G401 (cell line): ENCODE results near the gene HOXD8. TPM values are rescaled to one million over a fixed set of nuclear protein-coding genes. Genes with fewer than 3 reads are reported as not detected.

Experiments used
- DNase-seq: peaks from one replicate; pipeline ENCODE4 v3.0.0-alpha.2; 2015; ENCODE audit warnings: low spot score
- in situ Hi-C: cut with HindIII; loops from 2 replicates; pipeline ENCODE4 v1.10.0; 2016; ENCODE audit warnings: low sequenced_read_pairs, mixed read lengths
- total RNA-seq: library from RNA; depleted of rRNA; stranded (reverse); fragments of >200 nt; shearing (Covaris generic); gene quantifications from 2 replicates; pipeline ENCODE4 v1.2.3, GENCODE V29; 2014

HOXD8 gene
- total RNA-seq, 1 experiment from 2014 or later = 4.2 TPM

- DNase-seq = no peak
- in situ Hi-C loops = no loop called here
Measured at GRCh38 chr2:176124947-176125771, 4.3 kb upstream of the HOXD8 start.

GRCh38 chr2:176125772-176126054, 3.8 kb upstream of the HOXD8 start:
- no peak for DNase-seq
- in situ Hi-C loops = no loop called here

GRCh38 chr2:176126929-176127773, 2.4 kb upstream of the HOXD8 start:
- in situ Hi-C loops = no loop called here
- peak; percentile 66 for DNase-seq

GRCh38 chr2:176127774-176128072, 1.8 kb upstream of the HOXD8 start:
- DNase-seq = no peak
- in situ Hi-C loops = no loop called here

GRCh38 chr2:176128172-176128981, 1.1 kb upstream of the HOXD8 start:
- no peak for DNase-seq
- in situ Hi-C loops = no loop called here

GRCh38 chr2:176129813-176130146, 275 bp downstream of the HOXD8 start:
- in situ Hi-C loops = no loop called here
- no peak for DNase-seq

GRCh38 chr2:176130147-176130956, 847 bp downstream of the HOXD8 start:
- no peak for DNase-seq
- in situ Hi-C loops = no loop called here

GRCh38 chr2:176130957-176131847, 1.7 kb downstream of the HOXD8 start:
- in situ Hi-C loops = no loop called here
- DNase-seq = no peak

GRCh38 chr2:176131848-176132158, 2.3 kb downstream of the HOXD8 start:
- no peak for DNase-seq
- in situ Hi-C loops = no loop called here

- in situ Hi-C loops = no loop called here
Measured at GRCh38 chr2:176132205-176133171, 3.0 kb downstream of the HOXD8 start.

GRCh38 chr2:176133389-176133788, 3.9 kb downstream of the HOXD8 start:
- in situ Hi-C loops = no loop called here
- no peak for DNase-seq

More at GRCh38 chr2:176132205-176133171, 3.0 kb downstream of the HOXD8 start:
- no peak for DNase-seq

- no peak for DNase-seq
- in situ Hi-C loops = no loop called here
Measured at GRCh38 chr2:176134035-176134434, 4.5 kb downstream of the HOXD8 start.

GRCh38 chr2:176135035-176135440, 5.5 kb downstream of the HOXD8 start:
- in situ Hi-C loops = no loop called here
- no peak for DNase-seq

GRCh38 chr2:176136374-176137251, 7.1 kb downstream of the HOXD8 start:
- in situ Hi-C loops = no loop called here
- DNase-seq = no peak

- in situ Hi-C loops = no loop called here
- no peak for DNase-seq
Measured at GRCh38 chr2:176137252-176137580, 7.7 kb downstream of the HOXD8 start.

GRCh38 chr2:176137906-176138305, 8.4 kb downstream of the HOXD8 start:
- no peak for DNase-seq
- in situ Hi-C loops = no loop called here

- DNase-seq = no peak
- in situ Hi-C loops = no loop called here
Measured at GRCh38 chr2:176138526-176138922, 9.0 kb downstream of the HOXD8 start.
